Astrocyte of the spinal cord (primary cell): ENCODE measurements around the gene LARP6.

Experiments used
- DNase-seq: peaks from one replicate; pipeline ENCODE4 v3.0.0; 2011; ENCODE audit warnings: low read depth, low spot score
- H3K4me3 ChIP-seq: 2 replicates; pipeline ENCODE4 v1.5.1; 2011; ENCODE audit warnings: low read depth, mild to moderate bottlenecking, low read length, moderate library complexity
- in situ Hi-C: cut with HindIII; loops from 2 replicates; pipeline ENCODE4 v1.10.0; 2017; ENCODE audit warnings: low sequenced_read_pairs
- TF ChIP-seq, protein P1 (sequence below): IDR thresholded peaks from 2 replicates; pipeline ENCODE4 v1.5.1; 2012; ENCODE audit warnings: low read depth, mild to moderate bottlenecking, low read length, inconsistent platforms

LARP6 gene

DNA sequence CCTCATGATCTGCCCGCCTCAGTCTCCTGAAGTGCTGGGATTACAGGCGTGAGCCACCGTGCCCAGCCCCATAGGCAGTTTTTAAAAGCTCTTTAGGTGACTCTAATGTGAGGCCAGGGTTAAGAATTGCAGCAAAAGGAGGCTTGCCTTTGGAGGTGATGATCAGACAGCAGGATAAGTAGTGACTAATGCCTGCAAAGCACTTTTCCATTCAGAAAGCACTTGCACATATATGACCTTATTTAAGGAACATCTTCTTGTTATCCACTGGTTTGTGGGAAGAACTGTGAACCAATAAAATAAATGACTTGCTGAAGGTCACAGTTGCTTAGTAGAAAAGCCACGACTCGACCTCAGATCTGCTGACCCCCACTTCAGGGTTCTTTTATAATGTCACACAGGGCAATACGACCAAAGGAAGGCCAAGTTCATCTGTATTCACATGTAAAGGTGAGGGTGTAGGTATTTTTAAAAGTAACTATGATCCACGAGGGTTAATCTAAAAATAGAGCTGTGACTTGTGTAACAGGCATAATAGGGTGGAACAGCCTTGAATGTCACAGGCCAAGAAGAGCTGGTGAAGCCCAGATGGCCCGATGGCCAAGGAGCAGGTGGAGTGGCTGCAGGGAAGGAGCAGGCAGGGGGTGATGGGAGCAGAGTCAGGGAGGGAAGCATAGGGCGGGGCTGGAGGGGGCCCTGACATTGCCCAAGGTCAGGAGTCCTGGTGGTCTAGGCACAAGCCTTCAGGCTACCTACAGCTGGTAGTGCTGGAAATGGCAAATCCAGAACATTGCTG, 24.4 kb downstream of the LARP6 start:
- TF ChIP-seq, protein P1, sequence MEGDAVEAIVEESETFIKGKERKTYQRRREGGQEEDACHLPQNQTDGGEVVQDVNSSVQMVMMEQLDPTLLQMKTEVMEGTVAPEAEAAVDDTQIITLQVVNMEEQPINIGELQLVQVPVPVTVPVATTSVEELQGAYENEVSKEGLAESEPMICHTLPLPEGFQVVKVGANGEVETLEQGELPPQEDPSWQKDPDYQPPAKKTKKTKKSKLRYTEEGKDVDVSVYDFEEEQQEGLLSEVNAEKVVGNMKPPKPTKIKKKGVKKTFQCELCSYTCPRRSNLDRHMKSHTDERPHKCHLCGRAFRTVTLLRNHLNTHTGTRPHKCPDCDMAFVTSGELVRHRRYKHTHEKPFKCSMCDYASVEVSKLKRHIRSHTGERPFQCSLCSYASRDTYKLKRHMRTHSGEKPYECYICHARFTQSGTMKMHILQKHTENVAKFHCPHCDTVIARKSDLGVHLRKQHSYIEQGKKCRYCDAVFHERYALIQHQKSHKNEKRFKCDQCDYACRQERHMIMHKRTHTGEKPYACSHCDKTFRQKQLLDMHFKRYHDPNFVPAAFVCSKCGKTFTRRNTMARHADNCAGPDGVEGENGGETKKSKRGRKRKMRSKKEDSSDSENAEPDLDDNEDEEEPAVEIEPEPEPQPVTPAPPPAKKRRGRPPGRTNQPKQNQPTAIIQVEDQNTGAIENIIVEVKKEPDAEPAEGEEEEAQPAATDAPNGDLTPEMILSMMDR: no peak
- in situ Hi-C loops: no loop called here
- H3K4me3 ChIP-seq: no peak overlapping the region
- DNase-seq: no peak

DNA sequence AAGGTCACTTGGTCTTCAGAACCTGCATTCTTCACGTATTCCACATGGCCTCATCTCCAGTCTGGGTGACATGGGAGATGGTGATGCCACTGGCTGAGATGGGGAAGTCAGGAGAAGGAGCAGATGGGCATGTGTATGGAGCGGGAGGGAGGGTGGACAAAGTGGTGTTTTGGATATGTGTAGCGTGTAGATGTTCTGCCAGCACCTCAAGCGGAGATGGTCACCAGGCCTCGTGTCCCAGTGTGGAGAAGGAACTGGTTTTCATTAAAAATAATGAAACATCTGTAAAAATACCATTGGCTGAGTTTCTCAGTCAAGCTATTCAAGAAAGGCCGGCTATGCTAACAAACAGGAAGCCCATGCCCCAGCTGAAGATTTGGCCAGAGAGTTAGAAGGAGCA, 26.2 kb downstream of the LARP6 start:
- in situ Hi-C loops: no loop called here
- TF ChIP-seq, protein P1: no peak
- no peak for DNase-seq
- H3K4me3 ChIP-seq: no peak overlapping the region

DNA sequence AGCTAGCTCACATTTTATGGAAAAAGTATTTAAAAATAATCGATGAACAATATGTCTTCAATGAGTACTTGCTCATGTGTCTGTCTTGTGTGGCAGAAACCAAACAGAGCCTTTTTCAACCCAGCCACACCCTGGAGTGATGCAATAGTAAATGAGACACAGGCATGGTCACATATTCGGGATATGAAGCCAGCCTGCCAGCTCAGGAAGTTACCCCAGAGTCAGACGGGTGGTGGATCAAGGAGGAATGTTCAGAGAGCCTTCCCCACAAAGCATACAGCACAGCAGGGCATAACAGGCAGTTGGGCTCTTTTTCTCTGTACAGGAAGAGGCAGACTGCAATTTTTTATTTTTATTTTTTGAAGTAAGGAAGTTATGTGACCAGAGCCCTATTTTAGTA, 27.3 kb downstream of the LARP6 start:
- in situ Hi-C loops: no loop called here
- peak; percentile 74 for DNase-seq
- no peak overlapping the region for H3K4me3 ChIP-seq
- TF ChIP-seq, protein P1: no peak

DNA sequence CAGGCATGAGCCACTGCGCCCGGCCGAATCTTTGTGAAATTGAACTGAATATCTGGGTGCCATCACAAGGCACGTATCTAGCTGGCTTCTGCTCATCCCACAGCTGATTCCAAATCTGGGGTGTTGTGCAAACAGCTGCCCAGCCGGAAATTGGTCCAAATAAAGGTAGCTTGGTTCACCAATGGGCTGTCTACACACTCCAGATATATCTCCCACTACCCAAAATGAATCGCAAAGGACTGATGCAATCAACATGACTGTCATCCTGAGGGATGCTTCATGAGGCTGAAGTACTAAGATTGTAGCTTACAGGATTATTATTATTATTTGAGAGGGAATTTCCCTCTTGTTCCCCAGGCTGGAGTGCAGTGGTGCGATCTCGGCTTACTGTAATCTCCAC, 28.1 kb downstream of the LARP6 start:
- H3K4me3 ChIP-seq: no peak overlapping the region
- DNase-seq: no peak
- in situ Hi-C loops: no loop called here
- TF ChIP-seq, protein P1: no peak

DNA sequence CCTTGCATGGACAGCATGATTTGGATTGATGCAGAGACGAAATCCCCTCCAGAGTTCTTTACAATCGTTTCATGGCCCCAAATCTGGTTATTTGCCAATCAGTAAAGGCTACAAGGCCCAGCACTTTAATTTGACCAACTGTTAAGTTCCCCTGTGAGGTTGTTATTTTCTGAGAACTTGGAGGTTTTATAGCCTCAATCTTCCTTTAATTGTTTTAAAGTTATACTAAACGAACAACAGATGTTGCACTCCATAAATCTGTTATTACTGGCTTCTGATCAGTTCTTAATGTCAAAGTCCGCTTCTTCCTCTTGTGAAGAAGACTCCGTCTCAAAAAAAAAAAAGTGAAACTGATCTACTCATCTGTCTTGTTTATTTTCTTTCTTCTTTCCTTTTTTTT, 30.8 kb downstream of the LARP6 start:
- no peak overlapping the region for H3K4me3 ChIP-seq
- no peak for DNase-seq
- TF ChIP-seq, protein P1: no peak
- in situ Hi-C loops: no loop called here

DNA sequence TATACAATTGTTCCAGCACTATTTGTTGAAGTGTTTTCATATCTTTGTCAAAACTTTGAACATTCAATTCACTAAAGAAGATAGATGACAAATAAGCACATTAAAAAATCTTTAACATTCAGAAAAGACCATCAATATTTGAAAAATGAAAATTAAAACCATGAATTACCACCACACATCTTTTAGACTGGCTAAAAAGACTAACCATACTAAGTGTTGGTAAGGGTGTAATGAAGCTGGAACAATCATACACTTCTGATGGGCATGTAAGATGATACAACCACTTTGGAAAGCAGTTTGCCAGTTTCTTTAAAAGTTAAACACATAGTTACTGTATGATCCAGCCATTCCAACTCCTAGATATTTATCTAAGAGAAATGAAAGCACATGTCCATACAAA, 33.7 kb downstream of the LARP6 start:
- H3K4me3 ChIP-seq: no peak overlapping the region
- in situ Hi-C loops: no loop called here
- TF ChIP-seq, protein P1: no peak
- DNase-seq: no peak

DNA sequence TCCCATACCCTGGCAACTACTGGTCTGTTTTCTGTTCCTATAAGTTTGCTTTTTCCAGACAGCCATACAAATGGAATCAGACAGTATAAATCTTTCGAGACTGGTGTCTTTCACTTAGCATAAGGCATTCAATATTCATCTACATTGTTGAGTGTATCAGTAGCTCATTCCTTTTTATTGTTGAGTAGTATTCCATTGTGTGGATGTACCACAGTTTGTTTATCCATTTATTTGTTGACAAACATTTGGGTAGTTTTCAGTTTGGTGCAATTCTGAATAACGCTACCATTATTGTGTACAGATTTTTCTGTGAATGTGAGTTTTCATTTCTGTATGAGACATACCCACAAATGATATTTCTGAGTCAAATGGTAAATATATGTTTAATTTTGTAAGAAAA, 35.4 kb downstream of the LARP6 start:
- no peak for DNase-seq
- in situ Hi-C loops: no loop called here
- TF ChIP-seq, protein P1: no peak
- no peak overlapping the region for H3K4me3 ChIP-seq
